Loucy (cell line): ENCODE results near the gene PDGFA.

Experiments used
- H2AFZ ChIP-seq: fragments of 200-600 bp; sonication (generic); 2 replicates; pipeline ENCODE4 v1.6.0; 2016; ENCODE audit warnings: antibody characterized with exemption, mild to moderate bottlenecking, low read length, moderate library complexity
- H3F3A ChIP-seq: fragments of 200-600 bp; 2 replicates; pipeline ENCODE4 v1.6.0; 2016; ENCODE audit warnings: antibody characterized with exemption, low read depth, mild to moderate bottlenecking
- H3K27me3 ChIP-seq: fragments of 200-600 bp; sonication (generic); 2 replicates; pipeline ENCODE4 v1.6.1; 2014; ENCODE audit warnings: low read length, mild to moderate bottlenecking; ENCODE audit not compliant: insufficient read depth, poor library complexity, severe bottlenecking
- H3K36me3 ChIP-seq: fragments of 200-600 bp; sonication (generic); 2 replicates; pipeline ENCODE4 v1.6.1; 2016; ENCODE audit warnings: low read length; ENCODE audit not compliant: insufficient read depth
- H3K4me1 ChIP-seq: fragments of 200-600 bp; sonication (generic); 2 replicates; pipeline ENCODE4 v1.5.1; 2014; ENCODE audit warnings: low read length, mild to moderate bottlenecking; ENCODE audit not compliant: insufficient read depth, poor library complexity, severe bottlenecking
- H3K4me2 ChIP-seq: fragments of 200-600 bp; sonication (generic); 2 replicates; pipeline ENCODE4 v1.6.0; 2014; ENCODE audit warnings: antibody characterized with exemption, low read length, low read depth, mild to moderate bottlenecking; ENCODE audit not compliant: poor library complexity, severe bottlenecking
- H3K4me3 ChIP-seq: fragments of 200-600 bp; sonication (generic); 2 replicates; pipeline ENCODE4 v1.5.1; 2014; ENCODE audit warnings: low read length, mild to moderate bottlenecking, mixed read lengths; ENCODE audit not compliant: poor library complexity, severe bottlenecking
- H3K79me2 ChIP-seq: fragments of 200-600 bp; sonication (generic); 2 replicates; pipeline ENCODE4 v1.6.1; 2014; ENCODE audit warnings: low read length; ENCODE audit not compliant: insufficient read depth
- H3K9ac ChIP-seq: fragments of 200-600 bp; sonication (generic); 2 replicates; pipeline ENCODE4 v1.6.0; 2014; ENCODE audit warnings: mild to moderate bottlenecking, low read depth, low read length, moderate library complexity; ENCODE audit not compliant: poor library complexity, severe bottlenecking
- H3K9me2 ChIP-seq: fragments of 200-600 bp; sonication (generic); replicated peaks from 2 replicates; pipeline ENCODE4 v1.6.1; 2016; ENCODE audit warnings: low read depth, low read length, mixed read lengths
- H3K9me3 ChIP-seq: fragments of 200-600 bp; sonication (generic); 2 replicates; pipeline ENCODE4 v1.6.1; 2014; ENCODE audit warnings: mild to moderate bottlenecking, antibody characterized with exemption, low read length, low read depth; ENCODE audit not compliant: insufficient read depth
- H4K20me1 ChIP-seq: fragments of 200-600 bp; sonication (generic); 2 replicates; pipeline ENCODE4 v1.6.0; 2014; ENCODE audit warnings: antibody characterized with exemption, low read length, mild to moderate bottlenecking; ENCODE audit not compliant: insufficient read depth, poor library complexity, severe bottlenecking
- CTCF ChIP-seq: fragments of 200-600 bp; sonication (generic); conservative IDR thresholded peaks from 2 replicates; pipeline ENCODE4 v1.5.1; 2014; ENCODE audit warnings: mild to moderate bottlenecking, antibody characterized with exemption, low read length
- EZH2phosphoT487 ChIP-seq: fragments of 200-600 bp; IDR thresholded peaks from 2 replicates; pipeline ENCODE4 v1.6.1; 2018; ENCODE audit warnings: antibody characterized with exemption, mild to moderate bottlenecking, moderate library complexity, borderline replicate concordance

PDGFA gene

GRCh38 chr7:543501-544337 lies 24.1 kb upstream of the PDGFA start:
- H3K4me1 ChIP-seq, result no peaks in the 10 kb centered on the region

GRCh38 chr7:542713-543500 lies 23.3 kb upstream of the PDGFA start:
- H4K20me1 ChIP-seq, result no peaks in the 10 kb centered on the region
- no peak for TF ChIP-seq CTCF
- no peak for TF ChIP-seq EZH2phosphoT487
- H3F3A ChIP-seq, result no peaks in the 10 kb centered on the region
- H3K4me1 ChIP-seq, result no peaks in the 10 kb centered on the region
- no peaks in the 10 kb centered on the region for H3K27me3 ChIP-seq
- no peak overlapping the region for H3K4me2 ChIP-seq
- H3K4me3 ChIP-seq, result no peak overlapping the region
- no peak overlapping the region for H3K9ac ChIP-seq
- H3K36me3 ChIP-seq, result no peaks in the 10 kb centered on the region
- H2AFZ ChIP-seq, result no peak overlapping the region
- no peaks in the 10 kb centered on the region for H3K9me2 ChIP-seq
- no peaks in the 10 kb centered on the region; the same call in 1 of the 2 replicates for H3K9me3 ChIP-seq
- H3K79me2 ChIP-seq, result no peaks in the 10 kb centered on the region

More at GRCh38 chr7:543501-544337, 24.1 kb upstream of the PDGFA start:
- H2AFZ ChIP-seq, result no peak overlapping the region
- H3K79me2 ChIP-seq, result no peaks in the 10 kb centered on the region
- H4K20me1 ChIP-seq, result no peaks in the 10 kb centered on the region
- H3K36me3 ChIP-seq, result no peaks in the 10 kb centered on the region
- H3K4me2 ChIP-seq, result no peak overlapping the region
- no peaks in the 10 kb centered on the region for H3K9me2 ChIP-seq
- no peak for TF ChIP-seq EZH2phosphoT487
- TF ChIP-seq CTCF, result no peak
- no peaks in the 10 kb centered on the region for H3K27me3 ChIP-seq
- H3K4me3 ChIP-seq, result no peak overlapping the region
- H3F3A ChIP-seq, result no peaks in the 10 kb centered on the region
- no peaks in the 10 kb centered on the region; the same call in 1 of the 2 replicates for H3K9me3 ChIP-seq
- H3K9ac ChIP-seq, result no peak overlapping the region

GRCh38 chr7:542131-542712 lies 22.6 kb upstream of the PDGFA start:
- Histone ChIP-seq H3K27me3 (no peaks in the 10 kb centered on the region), H3K79me2 (no peaks in the 10 kb centered on the region), H3K4me1 (no peaks in the 10 kb centered on the region), H3F3A (no peaks in the 10 kb centered on the region), H3K4me2 (no peak overlapping the region), H3K9ac (no peak overlapping the region), H3K9me3 (no peaks in the 10 kb centered on the region; the same call in 1 of the 2 replicates), H2AFZ (no peak overlapping the region), H3K9me2 (no peaks in the 10 kb centered on the region), H4K20me1 (no peaks in the 10 kb centered on the region), H3K36me3 (no peaks in the 10 kb centered on the region), H3K4me3 (no peak overlapping the region)
- TF ChIP-seq EZH2phosphoT487 (no peak), CTCF (no peak)
